ENCODE measurements around the gene GPATCH8.

- TF ChIP-seq FOXM1 (IDR thresholded peaks at IDR 0.05; ENCODE audit: borderline replicate concordance, low read depth) (no peak), USF1 (IDR thresholded peaks at IDR 0.05) (no peak)
These were observed 151.7 kb downstream of the GPATCH8 start for GRCh38 chr17:44351464-44351863.

All from Ishikawa (cell line).